C4-2B (cell line): ENCODE data around the gene MEG3.

ENCODE experiments used
- H3K27ac ChIP-seq: fragments of 450-650 bp; 2 replicates; pipeline ENCODE4 v1.5.1; 2017
- ZFX ChIP-seq: fragments of 450-650 bp; IDR thresholded peaks from 2 replicates; pipeline ENCODE4 v1.6.1; 2017
- TF ChIP-seq, protein P1 (sequence below): fragments of 450-650 bp; conservative IDR thresholded peaks from 2 replicates; pipeline ENCODE4 v1.5.1; 2017; ENCODE audit warnings: mild to moderate bottlenecking

Gene MEG3

DNA sequence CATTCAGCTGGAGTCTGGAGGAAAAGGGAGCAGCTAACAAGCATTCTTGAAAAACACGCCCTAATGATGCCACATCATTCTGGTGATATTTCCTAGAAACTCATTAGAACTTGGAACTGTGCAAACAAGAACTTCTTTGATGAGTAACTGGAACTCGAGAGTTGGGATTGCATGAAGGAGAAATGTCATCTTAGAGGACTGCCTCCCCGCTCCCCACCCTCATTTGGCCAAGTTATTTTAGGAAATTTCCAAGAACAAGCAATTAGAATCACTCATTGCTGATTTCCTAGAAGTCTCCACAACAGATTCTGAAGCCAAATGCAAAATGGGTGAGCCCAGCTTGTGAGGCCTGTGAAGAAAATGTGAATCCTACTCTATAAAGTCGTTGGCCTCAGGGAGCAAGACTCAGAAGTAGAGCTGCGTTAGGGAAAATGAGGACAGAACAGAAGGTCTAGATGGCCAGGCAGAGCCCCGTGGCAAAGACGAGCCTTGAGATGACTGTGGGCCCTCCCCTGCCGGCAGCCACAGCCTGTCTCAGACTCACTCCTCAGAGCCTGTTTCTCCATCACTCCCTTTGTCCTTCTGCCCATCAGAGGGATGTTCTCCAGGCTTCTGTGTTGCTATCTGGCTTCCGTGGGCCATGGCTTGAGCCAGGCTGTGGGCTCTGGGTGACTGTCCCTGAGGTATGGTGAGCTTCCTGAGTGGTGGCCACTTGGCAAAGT is 39.2 kb downstream of the MEG3 start:
- no peak for TF ChIP-seq ZFX
- TF ChIP-seq, protein P1, sequence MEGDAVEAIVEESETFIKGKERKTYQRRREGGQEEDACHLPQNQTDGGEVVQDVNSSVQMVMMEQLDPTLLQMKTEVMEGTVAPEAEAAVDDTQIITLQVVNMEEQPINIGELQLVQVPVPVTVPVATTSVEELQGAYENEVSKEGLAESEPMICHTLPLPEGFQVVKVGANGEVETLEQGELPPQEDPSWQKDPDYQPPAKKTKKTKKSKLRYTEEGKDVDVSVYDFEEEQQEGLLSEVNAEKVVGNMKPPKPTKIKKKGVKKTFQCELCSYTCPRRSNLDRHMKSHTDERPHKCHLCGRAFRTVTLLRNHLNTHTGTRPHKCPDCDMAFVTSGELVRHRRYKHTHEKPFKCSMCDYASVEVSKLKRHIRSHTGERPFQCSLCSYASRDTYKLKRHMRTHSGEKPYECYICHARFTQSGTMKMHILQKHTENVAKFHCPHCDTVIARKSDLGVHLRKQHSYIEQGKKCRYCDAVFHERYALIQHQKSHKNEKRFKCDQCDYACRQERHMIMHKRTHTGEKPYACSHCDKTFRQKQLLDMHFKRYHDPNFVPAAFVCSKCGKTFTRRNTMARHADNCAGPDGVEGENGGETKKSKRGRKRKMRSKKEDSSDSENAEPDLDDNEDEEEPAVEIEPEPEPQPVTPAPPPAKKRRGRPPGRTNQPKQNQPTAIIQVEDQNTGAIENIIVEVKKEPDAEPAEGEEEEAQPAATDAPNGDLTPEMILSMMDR, result no peak
- no peak overlapping the region for H3K27ac ChIP-seq

DNA sequence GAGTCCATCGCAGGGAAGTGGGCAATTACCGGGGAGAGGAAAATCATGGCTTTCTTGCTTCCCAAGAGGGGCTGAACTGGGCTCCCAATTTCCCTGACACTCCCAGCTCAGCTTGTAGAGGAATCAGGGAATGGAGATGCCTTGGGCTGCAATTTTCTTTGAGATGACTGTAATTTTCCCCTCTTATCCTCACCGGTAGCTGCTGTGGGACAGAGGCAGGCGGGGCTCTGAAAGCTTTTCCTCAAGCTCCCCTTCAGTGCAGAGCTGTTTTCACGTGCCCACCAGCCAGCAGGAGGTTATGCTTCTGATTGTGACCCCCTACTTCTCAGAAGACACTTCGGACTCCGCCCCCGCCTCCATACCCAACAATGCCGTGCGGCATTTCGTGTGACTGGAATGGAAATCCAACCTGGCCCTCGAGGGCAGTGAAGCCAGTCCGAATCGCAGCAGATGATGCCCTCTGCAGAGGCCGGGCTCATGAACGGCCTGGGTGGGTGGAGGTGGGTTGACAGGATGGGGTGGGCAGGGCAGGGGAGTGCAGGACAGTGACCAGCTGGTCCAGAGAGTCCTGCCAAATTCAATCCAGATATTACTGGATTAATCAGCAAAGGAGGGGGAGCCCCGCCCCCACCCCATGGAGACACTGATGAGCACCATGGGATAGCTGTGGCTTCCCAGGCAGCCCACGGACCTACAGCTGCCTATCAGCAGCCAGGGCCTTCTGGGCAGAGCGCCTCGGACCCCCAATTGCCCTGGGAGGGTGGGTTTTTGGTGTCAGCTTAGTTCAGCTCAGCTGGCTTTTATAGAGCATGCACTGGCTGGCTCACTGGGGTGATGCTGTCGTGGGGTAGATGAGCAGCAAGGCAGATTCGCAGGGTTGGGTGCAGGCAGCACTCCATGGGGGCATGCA is 40.0 kb downstream of the MEG3 start:
- no peak overlapping the region for H3K27ac ChIP-seq
- TF ChIP-seq ZFX, result no peak
- TF ChIP-seq, protein P1, result no peak

DNA sequence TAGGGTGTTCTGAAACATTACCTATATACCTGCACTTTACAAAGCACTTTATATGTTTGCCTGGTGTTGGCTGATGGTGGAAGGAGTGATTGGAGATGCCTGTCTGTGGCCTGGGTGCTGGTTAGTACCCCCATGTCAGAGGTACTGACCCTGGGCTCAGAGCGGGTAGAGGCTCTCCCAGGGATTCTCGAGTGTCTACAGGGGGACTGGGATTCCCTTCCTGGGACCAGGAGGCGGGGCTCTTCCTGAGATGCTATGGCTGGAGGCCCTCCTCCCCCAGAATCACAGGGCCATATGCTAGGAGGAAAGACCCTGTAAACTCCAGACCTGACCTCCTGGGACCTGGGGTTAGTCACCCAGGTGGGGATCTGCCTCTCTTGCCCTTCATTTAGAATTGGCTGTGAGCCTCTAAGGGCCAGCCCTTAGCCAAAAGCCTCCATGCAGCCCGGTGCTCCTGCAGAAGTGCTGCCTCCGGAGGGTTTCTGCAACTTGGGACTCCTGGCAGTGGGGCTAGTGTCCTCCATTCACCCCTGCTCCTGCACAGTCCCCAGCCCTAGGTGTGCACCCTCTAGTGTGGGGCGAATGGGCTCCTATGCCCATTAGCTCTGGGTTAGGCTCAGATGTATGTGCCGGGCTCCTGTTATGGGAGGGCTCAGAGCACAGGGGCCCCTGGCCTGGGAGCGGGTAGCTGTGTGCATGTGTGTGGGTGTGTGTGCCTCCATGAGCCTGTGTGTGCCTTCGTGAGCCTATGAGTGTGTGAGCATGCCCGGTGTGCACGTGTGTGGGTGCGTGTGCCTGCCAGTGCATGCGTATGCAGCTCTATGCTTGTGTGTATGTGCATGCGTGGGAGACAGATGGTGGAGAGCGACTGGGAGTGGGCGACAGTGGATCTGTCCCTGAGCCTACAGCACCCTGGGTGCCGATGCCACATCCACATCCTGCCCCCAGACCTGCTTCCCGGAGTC is 41.0 kb downstream of the MEG3 start:
- H3K27ac ChIP-seq, result no peak overlapping the region
- no peak for TF ChIP-seq ZFX
- TF ChIP-seq, protein P1, result no peak

DNA sequence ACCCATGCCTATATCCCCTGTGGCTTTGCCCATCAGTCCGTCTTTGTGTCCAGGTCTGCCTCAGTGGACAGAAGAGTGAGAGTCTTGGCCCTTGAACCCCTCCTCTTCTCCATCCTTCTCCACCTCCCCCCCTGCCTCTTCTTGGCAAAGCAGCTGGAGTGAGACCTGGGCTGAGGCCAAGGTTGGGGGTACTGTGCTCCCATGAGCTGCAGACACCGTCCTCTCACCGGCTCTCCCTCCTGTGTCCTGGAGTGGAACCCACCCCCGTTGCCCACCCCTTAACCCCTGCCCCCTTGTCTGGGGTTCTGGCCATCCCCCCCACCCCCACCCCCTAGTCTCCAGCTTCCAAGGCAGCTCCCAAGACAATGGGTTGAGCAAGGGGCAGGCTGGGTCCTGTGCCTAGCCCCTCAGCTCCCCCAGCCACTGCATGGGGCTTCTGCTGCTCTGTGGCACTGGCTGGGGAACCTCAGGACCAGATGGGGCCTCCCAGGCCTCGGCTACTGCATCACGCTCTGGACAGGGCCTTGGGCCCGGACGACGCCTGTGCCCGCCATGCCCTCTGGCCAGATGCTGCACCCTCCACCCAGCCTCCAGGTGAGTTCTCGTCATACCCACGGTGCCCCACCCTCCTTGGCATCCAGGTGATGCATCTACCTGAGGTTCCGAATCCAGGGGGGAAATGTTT is 41.9 kb downstream of the MEG3 start:
- H3K27ac ChIP-seq, result no peak overlapping the region
- TF ChIP-seq ZFX, result no peak
- TF ChIP-seq, protein P1, result no peak

DNA sequence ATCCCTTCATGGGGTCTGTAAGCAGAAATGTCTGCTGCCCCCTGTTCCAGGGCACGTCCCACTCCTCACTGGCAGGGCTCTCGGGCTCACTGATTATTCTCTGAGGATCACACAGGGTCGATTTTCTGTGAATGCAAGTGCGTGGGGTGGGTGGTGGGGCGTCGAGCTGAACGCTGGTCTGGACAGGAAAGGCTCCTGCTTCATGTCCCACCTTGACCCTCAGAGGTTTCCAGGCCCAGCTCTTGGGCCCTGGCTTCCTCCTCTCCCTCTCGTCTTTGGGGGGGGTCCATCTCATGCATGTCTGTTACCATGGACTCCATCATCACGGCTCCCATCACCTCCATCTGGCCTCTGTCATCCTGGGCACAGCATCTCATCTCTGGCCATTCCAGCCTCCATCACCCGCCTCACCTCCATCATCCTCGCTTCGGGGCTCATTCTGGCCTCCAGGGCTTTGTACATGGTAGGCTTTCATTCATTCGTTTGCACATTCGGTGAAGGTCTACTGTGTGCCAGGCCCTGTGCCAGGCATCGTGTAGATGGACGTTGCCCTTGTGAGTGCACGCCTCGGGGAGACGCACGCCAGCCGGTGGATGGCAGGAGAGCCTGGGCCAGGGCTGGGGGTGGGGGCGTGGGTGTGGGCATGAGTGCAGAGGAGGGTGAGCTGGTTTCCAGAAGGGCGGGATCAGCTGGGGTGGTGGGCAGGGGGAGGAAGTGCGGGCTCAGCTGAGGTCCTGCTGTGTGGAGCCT is 42.9 kb downstream of the MEG3 start:
- TF ChIP-seq, protein P1, result no peak
- TF ChIP-seq ZFX, result no peak
- no peak overlapping the region for H3K27ac ChIP-seq
